Measurements from ENCODE around the gene SERPINA9.

Gene SERPINA9

DNA sequence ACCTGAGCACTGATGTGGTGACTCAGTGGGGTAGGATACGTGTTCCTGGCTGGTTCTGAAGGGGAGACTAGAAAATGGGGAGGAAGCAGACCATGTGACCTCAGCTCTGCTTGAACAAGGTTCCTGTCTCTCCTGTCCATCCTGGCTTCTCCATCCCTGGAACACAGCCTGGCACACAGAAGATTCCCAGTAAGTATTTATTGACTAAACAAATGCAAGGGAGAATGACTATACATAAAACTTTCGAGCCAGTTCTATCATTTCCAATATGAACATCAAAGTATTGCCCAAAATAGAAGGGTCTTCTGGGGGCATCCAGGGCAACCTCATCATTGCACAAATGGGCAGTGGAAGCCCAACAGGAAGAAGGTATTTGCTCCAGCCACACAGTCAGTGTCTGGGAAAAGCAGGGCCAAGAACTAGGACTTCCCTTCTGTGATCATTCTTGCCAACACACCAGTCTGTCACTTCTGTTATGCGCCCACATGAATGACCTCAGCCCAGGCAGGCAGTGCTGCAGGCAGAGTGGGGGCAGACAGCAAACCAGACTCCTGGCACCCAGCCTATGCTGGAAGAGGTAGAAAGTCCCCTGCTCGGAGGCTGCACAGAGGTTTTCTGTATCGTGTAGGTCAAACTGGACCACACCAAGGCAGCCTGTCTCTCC lies 5.6 kb upstream of the SERPINA9 start:
- Mint-ChIP-seq H3K4me3 (no peak overlapping the region), H3K27me3 (peaks cover 3% of the 10 kb centered on the region), H3K27ac (no peak overlapping the region), H3K36me3 (ENCODE audit: low read depth) (no peaks in the 10 kb centered on the region), H3K9me3 (peaks cover 18% of the 10 kb centered on the region), H3K4me1 (peaks cover 2% of the 10 kb centered on the region)
- DNase-seq (no peak), ATAC-seq (no peak)

- Mint-ChIP-seq H3K27ac (no peak overlapping the region), H3K4me3 (no peak overlapping the region), H3K27me3 (no peaks in the 10 kb centered on the region), H3K9me3 (peaks cover 18% of the 10 kb centered on the region), H3K36me3 (ENCODE audit: low read depth) (no peaks in the 10 kb centered on the region), H3K4me1 (no peaks in the 10 kb centered on the region)
- ATAC-seq (no peak), DNase-seq (no peak)
Measured at GRCh38 chr14:94480809-94481208, 4.8 kb upstream of the SERPINA9 start.

- ATAC-seq (no peak), DNase-seq (no peak)
- Mint-ChIP-seq H3K4me3 (no peak overlapping the region), H3K36me3 (ENCODE audit: low read depth) (no peaks in the 10 kb centered on the region), H3K27me3 (no peaks in the 10 kb centered on the region), H3K27ac (no peak overlapping the region), H3K9me3 (peaks cover 18% of the 10 kb centered on the region), H3K4me1 (no peaks in the 10 kb centered on the region)
Measured at GRCh38 chr14:94478420-94478819, 2.4 kb upstream of the SERPINA9 start.

DNA sequence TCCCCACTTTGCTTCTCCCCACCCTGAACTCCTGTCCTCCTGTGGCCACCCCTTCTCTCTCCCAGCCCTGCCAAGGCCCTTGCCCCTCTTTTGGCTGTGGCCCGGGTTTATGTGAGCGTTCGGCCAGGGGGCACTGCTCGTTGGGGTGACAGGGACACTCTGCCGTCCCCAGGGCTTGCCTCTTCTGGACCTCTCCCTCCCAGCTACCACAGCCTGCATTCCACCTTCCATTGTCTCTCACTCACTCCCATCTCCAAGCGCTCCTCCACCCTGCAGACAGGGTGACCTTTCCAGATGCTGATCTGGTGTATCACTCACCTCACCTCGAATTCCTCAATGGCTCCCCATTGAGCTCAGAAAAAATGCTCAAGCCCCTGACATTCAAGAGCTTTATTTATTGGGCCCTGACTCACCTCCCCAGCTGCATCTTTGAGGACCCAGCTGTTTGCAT lies 1.4 kb downstream of the SERPINA9 start:
- no peak overlapping the region for H3K4me3 Mint-ChIP-seq
- ATAC-seq (no peak), DNase-seq (no peak)
- H3K9me3 Mint-ChIP-seq = peaks cover 18% of the 10 kb centered on the region
- no peak overlapping the region for H3K27ac Mint-ChIP-seq
- H3K36me3 Mint-ChIP-seq (ENCODE audit: low read depth) = no peaks in the 10 kb centered on the region
- H3K27me3 Mint-ChIP-seq = peaks cover 3% of the 10 kb centered on the region
- no peaks in the 10 kb centered on the region for H3K4me1 Mint-ChIP-seq

DNA sequence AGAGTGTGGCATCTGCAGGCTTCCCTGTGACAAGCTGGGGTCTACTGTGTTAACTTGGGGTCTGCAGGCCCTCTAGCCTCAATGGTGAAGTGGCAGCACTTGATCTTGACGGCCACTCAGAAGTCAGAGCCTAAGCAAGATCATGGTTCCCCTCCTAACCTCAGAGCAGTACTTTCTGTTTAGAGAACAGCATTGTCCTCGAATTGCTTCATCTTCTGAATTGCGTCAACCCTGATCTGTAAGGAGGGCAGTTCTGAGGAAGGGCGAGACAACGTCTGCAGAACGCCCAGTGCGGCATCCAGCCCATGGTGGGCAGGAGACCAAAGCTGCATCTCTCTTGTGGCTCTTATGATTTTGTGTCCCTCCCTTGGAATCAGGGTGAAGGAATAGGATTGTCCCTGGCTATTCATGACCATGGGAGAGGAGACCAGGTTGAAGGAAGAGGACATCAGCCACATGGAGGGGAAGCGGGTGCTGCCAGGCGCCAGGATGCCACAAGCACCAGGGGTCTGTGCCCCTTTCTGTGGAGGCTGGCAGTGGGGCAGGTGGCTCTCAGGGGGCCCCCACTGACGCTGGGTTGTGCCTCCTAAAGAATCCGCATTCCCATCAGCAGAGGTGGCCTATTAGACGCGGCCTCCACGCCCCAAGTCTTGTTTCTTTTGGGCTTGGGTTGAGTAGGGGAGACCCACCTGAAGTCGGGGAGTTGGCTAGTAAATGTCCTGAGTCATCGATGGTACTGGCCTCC lies 2.2 kb downstream of the SERPINA9 start:
- H3K27me3 Mint-ChIP-seq = peaks cover 3% of the 10 kb centered on the region
- ATAC-seq (no peak), DNase-seq (no peak)
- no peak overlapping the region for H3K27ac Mint-ChIP-seq
- peaks cover 11% of the 10 kb centered on the region for H3K9me3 Mint-ChIP-seq
- H3K36me3 Mint-ChIP-seq (ENCODE audit: low read depth) = no peaks in the 10 kb centered on the region
- H3K4me3 Mint-ChIP-seq = no peak overlapping the region
- no peaks in the 10 kb centered on the region for H3K4me1 Mint-ChIP-seq

- Mint-ChIP-seq H3K4me3 (no peak overlapping the region), H3K36me3 (ENCODE audit: low read depth) (no peaks in the 10 kb centered on the region), H3K27me3 (peaks cover 5% of the 10 kb centered on the region), H3K27ac (no peak overlapping the region), H3K4me1 (no peaks in the 10 kb centered on the region), H3K9me3 (peaks cover 1% of the 10 kb centered on the region)
- no peak for ATAC-seq
- DNase-seq = no peak
Measured at GRCh38 chr14:94472842-94473241, 3.2 kb downstream of the SERPINA9 start.

- no peaks in the 10 kb centered on the region for H3K9me3 Mint-ChIP-seq
- no peak for ATAC-seq
Measured at GRCh38 chr14:94471045-94471444, 5.0 kb downstream of the SERPINA9 start.

GRCh38 chr14:94470311-94470710 lies 5.7 kb downstream of the SERPINA9 start:
- Mint-ChIP-seq H3K27ac (no peak overlapping the region), H3K9me3 (no peaks in the 10 kb centered on the region), H3K4me1 (no peaks in the 10 kb centered on the region), H3K27me3 (peaks cover 5% of the 10 kb centered on the region), H3K4me3 (no peak overlapping the region), H3K36me3 (ENCODE audit: low read depth) (no peaks in the 10 kb centered on the region)
- DNase-seq (no peak), ATAC-seq (no peak)

More at GRCh38 chr14:94471045-94471444, 5.0 kb downstream of the SERPINA9 start:
- DNase-seq = no peak
- Mint-ChIP-seq H3K27ac (no peak overlapping the region), H3K36me3 (ENCODE audit: low read depth) (no peaks in the 10 kb centered on the region), H3K27me3 (peaks cover 5% of the 10 kb centered on the region), H3K4me3 (no peak overlapping the region), H3K4me1 (no peaks in the 10 kb centered on the region)

GRCh38 chr14:94469261-94469660 lies 6.7 kb downstream of the SERPINA9 start:
- no peak overlapping the region for H3K4me3 Mint-ChIP-seq
- no peaks in the 10 kb centered on the region for H3K9me3 Mint-ChIP-seq
- no peak overlapping the region for H3K27ac Mint-ChIP-seq
- DNase-seq = no peak
- H3K4me1 Mint-ChIP-seq = no peaks in the 10 kb centered on the region
- H3K27me3 Mint-ChIP-seq = peaks cover 5% of the 10 kb centered on the region
- ATAC-seq = no peak
- H3K36me3 Mint-ChIP-seq (ENCODE audit: low read depth) = no peaks in the 10 kb centered on the region

- Mint-ChIP-seq H3K4me1 (no peaks in the 10 kb centered on the region), H3K27ac (no peak overlapping the region), H3K36me3 (ENCODE audit: low read depth) (no peaks in the 10 kb centered on the region), H3K27me3 (peaks cover 5% of the 10 kb centered on the region), H3K4me3 (no peak overlapping the region), H3K9me3 (peaks cover 5% of the 10 kb centered on the region)
- ATAC-seq (no peak), DNase-seq (no peak)
Measured at GRCh38 chr14:94467728-94468520, 8.1 kb downstream of the SERPINA9 start.

DNA sequence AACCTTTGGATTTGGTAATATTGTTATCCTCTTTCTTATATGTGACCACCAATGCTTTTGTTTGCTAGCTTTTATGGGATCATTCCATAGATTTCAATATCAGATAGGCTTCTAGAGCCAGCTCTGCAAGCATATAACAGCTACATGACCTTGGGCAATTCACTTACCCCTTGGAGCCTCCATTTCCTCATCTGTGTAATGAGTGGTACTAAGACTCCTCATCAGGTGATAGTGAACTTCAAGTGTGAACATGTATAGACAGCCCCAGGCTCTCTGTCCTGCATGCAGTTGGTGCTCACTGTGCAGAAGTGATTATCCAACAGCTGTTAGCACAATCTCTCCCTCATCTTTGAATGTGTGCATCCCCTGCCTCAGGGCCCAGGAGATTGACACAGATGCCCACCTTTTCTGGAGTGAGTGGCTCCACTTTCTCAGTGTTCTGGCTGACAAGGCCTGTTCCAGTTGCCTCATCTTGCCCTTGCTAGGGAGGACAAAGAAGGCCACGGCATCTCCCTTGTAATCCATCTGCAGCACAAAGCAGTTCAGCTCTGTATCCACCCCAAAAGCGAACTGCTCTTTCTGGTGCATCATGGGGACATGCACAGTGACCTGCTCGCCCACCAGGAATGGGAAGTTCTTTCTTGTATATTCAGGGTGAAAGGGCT lies 9.2 kb downstream of the SERPINA9 start:
- DNase-seq (no peak), ATAC-seq (no peak)
- H3K27ac Mint-ChIP-seq = no peak overlapping the region
- H3K9me3 Mint-ChIP-seq = peaks cover 5% of the 10 kb centered on the region
- no peak overlapping the region for H3K4me3 Mint-ChIP-seq
- no peaks in the 10 kb centered on the region for H3K4me1 Mint-ChIP-seq
- H3K27me3 Mint-ChIP-seq = peaks cover 8% of the 10 kb centered on the region
- H3K36me3 Mint-ChIP-seq (ENCODE audit: low read depth) = no peaks in the 10 kb centered on the region

- H3K4me3 Mint-ChIP-seq = no peak overlapping the region
- no peaks in the 10 kb centered on the region for H3K36me3 Mint-ChIP-seq (ENCODE audit: low read depth)
- H3K27ac Mint-ChIP-seq = no peak overlapping the region
- DNase-seq = no peak
- no peak for ATAC-seq
- H3K27me3 Mint-ChIP-seq = peaks cover 5% of the 10 kb centered on the region
- no peaks in the 10 kb centered on the region for H3K4me1 Mint-ChIP-seq
- H3K9me3 Mint-ChIP-seq = peaks cover 5% of the 10 kb centered on the region
Measured at GRCh38 chr14:94465042-94465441, 11.0 kb downstream of the SERPINA9 start.

DNA sequence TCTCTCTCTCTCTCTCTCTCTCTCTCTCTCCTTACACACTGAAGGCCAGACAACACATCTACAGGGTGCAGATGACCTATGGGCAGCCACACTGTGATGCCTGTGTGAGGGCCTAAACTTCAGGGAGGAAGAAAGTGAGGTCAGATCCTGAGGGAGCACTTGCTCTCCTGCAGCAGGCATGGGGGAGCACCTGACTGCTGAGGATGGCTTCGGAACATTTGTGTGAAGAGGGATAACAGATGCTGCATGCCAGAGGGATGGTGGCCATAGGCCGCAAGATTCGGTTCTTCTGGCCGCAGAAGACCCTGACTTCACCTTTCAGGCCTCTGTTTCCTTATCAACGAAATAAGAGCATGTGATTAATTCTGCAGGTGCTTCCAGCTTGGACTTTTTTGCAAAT lies 11.7 kb downstream of the SERPINA9 start:
- H3K27ac Mint-ChIP-seq = no peak overlapping the region
- H3K27me3 Mint-ChIP-seq = peaks cover 6% of the 10 kb centered on the region
- no peak for DNase-seq
- no peak overlapping the region for H3K4me3 Mint-ChIP-seq
- H3K36me3 Mint-ChIP-seq (ENCODE audit: low read depth) = no peaks in the 10 kb centered on the region
- H3K9me3 Mint-ChIP-seq = peaks cover 5% of the 10 kb centered on the region
- H3K4me1 Mint-ChIP-seq = no peaks in the 10 kb centered on the region
- no peak for ATAC-seq

DNA sequence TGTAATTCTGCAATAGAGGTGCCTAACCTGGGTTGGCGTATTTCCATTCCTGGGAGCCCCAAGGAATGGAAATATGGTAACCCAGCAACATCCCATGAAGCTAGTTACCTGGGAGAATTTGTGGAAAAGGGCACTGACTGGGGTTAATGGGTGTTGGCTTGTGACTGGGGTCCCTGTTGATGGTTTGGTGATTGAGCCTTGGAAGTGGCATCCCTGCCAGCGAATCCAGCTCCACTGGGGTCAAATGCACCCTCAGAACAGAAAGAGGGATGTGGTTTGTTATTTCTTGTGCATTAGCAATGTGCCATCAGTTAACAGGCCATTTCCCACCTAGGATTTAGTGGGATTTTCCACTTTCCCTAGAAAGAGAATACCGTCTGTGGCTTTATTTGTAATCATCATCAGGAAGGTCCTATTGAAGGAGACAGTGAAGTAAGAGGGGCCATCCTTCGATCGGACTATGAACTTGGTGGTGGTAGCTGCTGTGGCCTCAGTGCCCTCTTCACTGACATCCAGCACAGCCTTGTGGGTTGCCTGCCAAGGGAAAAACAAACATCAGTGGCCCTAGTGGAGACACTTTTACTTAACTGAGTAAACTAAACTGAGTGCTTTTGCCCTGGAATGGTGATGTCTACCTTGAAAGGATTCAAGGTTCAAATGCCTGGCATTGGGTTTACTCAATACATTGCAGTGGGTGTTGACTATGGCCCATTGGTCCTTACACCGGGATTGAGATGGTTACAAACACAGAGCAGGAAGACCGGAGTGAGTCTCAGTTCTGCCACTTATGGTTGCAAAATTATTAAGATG lies 13.0 kb downstream of the SERPINA9 start:
- peaks cover 6% of the 10 kb centered on the region for H3K27me3 Mint-ChIP-seq
- DNase-seq = no peak
- no peak overlapping the region for H3K27ac Mint-ChIP-seq
- H3K9me3 Mint-ChIP-seq = peaks cover 5% of the 10 kb centered on the region
- H3K4me1 Mint-ChIP-seq = no peaks in the 10 kb centered on the region
- no peak overlapping the region for H3K4me3 Mint-ChIP-seq
- no peaks in the 10 kb centered on the region for H3K36me3 Mint-ChIP-seq (ENCODE audit: low read depth)
- no peak for ATAC-seq
